Thyroid gland (tissue), 4 donors: ENCODE results near the gene ZNF672.

Experiments used
- POLR2A ChIP-seq, 2 donors: fragments of 450-650 bp; IDR thresholded peaks; one replicate each; pipeline ENCODE4 v1.6.1; 2017; ENCODE audit warnings: antibody characterized with exemption in 2 of 2, mild to moderate bottlenecking in 2 of 2, moderate library complexity in 1 of 2
- TF ChIP-seq, protein P1 (sequence below), 6 experiments: fragments of 200-600 bp in 3 of 6; fragments of 450-650 bp in 3 of 6; sonication (generic) in 3 of 6; IDR thresholded peaks; one replicate each; pipeline ENCODE4 v1.5.1; 2016 to 2019; ENCODE audit warnings: antibody characterized with exemption in 6 of 6, mild to moderate bottlenecking in 2 of 6, inconsistent platforms in 1 of 6, moderate library complexity in 1 of 6

DNA sequence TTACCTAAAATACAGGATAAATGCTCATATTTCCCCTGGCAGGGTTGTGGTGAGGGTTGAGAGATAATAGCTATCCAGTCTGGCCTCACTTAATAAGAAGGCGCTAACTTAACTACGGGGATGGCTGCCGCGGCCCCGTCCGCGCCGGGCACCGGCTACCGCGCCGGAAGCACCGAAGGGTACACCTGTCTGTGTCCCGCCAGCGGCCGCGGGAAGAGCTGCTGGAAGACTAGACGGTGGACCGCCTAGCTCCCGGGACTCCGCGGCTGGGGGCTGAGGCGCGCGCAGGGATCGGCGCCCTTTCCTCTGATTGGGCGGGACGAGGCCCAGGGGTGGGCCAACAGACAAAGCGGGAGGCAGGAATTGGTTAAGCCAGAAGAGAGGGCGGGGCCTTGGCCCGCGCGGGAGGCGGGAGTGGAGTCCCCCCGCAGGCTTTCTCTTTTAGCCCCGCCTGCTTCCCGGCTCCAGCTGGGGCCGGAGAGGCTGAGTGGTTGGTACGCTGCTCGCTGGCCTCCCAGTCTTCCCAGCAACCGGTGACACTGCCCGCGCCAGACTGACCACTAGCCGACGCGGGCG lies at the start of gene ZNF672:
- TF ChIP-seq, protein P1, sequence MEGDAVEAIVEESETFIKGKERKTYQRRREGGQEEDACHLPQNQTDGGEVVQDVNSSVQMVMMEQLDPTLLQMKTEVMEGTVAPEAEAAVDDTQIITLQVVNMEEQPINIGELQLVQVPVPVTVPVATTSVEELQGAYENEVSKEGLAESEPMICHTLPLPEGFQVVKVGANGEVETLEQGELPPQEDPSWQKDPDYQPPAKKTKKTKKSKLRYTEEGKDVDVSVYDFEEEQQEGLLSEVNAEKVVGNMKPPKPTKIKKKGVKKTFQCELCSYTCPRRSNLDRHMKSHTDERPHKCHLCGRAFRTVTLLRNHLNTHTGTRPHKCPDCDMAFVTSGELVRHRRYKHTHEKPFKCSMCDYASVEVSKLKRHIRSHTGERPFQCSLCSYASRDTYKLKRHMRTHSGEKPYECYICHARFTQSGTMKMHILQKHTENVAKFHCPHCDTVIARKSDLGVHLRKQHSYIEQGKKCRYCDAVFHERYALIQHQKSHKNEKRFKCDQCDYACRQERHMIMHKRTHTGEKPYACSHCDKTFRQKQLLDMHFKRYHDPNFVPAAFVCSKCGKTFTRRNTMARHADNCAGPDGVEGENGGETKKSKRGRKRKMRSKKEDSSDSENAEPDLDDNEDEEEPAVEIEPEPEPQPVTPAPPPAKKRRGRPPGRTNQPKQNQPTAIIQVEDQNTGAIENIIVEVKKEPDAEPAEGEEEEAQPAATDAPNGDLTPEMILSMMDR (IDR thresholded peaks at IDR 0.05) = no peak
- TF ChIP-seq POLR2A (IDR thresholded peaks at IDR 0.05) = peak in 1 of 2 donors; percentile 51
